HepG2 (cell line): ENCODE results near the gene RPS6KB2. TPM values are rescaled to one million over a fixed set of nuclear protein-coding genes. Genes with fewer than 3 reads are reported as not detected.

Experiments
- GTF3A ChIP-seq: sonication (generic); formaldehyde crosslinking; conservative IDR thresholded peaks from 2 replicates; pipeline ENCODE4 v1.4.0; 2020; ENCODE audit warnings: mild to moderate bottlenecking, missing genetic modification reagents
- NFYB ChIP-seq: sonication (generic); formaldehyde crosslinking; IDR thresholded peaks from 2 replicates; pipeline ENCODE4 v1.4.0; 2020; ENCODE audit warnings: missing genetic modification reagents
- NR2F2 ChIP-seq: IDR thresholded peaks from 2 replicates; pipeline ENCODE4 v1.6.1; 2012; ENCODE audit warnings: low read depth, inconsistent platforms, borderline replicate concordance
- RBM39 ChIP-seq: fragments of 200-400 bp; formaldehyde crosslinking; IDR thresholded peaks from one replicate; pipeline ENCODE4 v1.6.1; 2018; ENCODE audit warnings: antibody characterized with exemption, mild to moderate bottlenecking, low read depth, low read length; ENCODE audit not compliant: poor library complexity, severe bottlenecking
- RELA ChIP-seq: sonication (generic); formaldehyde crosslinking; IDR thresholded peaks from 2 replicates; pipeline ENCODE4 v1.4.0; 2020; ENCODE audit warnings: missing genetic modification reagents
- RXRB ChIP-seq: IDR thresholded peaks from 2 replicates; pipeline ENCODE4 v1.6.1; 2016; ENCODE audit warnings: borderline replicate concordance, missing genetic modification reagents, missing compliant biosample characterization
- SRY ChIP-seq: sonication (generic); formaldehyde crosslinking; IDR thresholded peaks from 2 replicates; pipeline ENCODE4 v1.8.0; 2022; ENCODE audit warnings: mild to moderate bottlenecking, missing genetic modification reagents
- TCF7L2 ChIP-seq: IDR thresholded peaks from 2 replicates; pipeline ENCODE4 v1.6.1; 2011; ENCODE audit warnings: mild to moderate bottlenecking, low read depth, low read length, moderate library complexity
- TGIF2 ChIP-seq: IDR thresholded peaks from 2 replicates; pipeline ENCODE4 v1.6.1; 2016; ENCODE audit warnings: control low read depth, missing compliant biosample characterization
- ZBTB7B ChIP-seq: sonication (generic); formaldehyde crosslinking; IDR thresholded peaks from 2 replicates; pipeline ENCODE4 v1.4.0; 2020; ENCODE audit warnings: missing genetic modification reagents
- ZFP36L2 ChIP-seq: sonication (generic); formaldehyde crosslinking; IDR thresholded peaks from 2 replicates; pipeline ENCODE4 v1.4.0; 2020; ENCODE audit warnings: missing genetic modification reagents
- ZNF570 ChIP-seq: sonication (generic); formaldehyde crosslinking; IDR thresholded peaks from 2 replicates; pipeline ENCODE4 v1.4.0; 2020; ENCODE audit warnings: mild to moderate bottlenecking, missing genetic modification reagents, borderline replicate concordance
- polyA plus RNA-seq, 8 experiments: library from polyadenylated mRNA; depleted of rRNA in 3 of 8; stranded (reverse) in 7 of 8; unstranded in 1 of 8; fragments of >200 nt; fragmentation: Illumina TruSeq in 4 of 8; extraction: Trizol in 4 of 8; gene quantifications; 2 replicates each; pipeline versions ENCODE4 v1.2.1 to v1.2.3, GENCODE V29; 2011 to 2016; ENCODE audit warnings: low read depth in 4 of 8, missing spikeins in 1 of 8, mixed read lengths in 1 of 8; ENCODE audit not compliant: insufficient read depth in 1 of 8
- total RNA-seq, 5 experiments: library from RNA; depleted of rRNA; stranded (reverse); fragments of >200 nt; fragmentation: Illumina TruSeq; extraction: Trizol; gene quantifications; 2 replicates each; pipeline ENCODE4 v1.2.3, GENCODE V29; 2016; ENCODE audit warnings: low read depth in 1 of 5
- TF ChIP-seq, protein P1 (sequence below): sonication (generic); formaldehyde crosslinking; IDR thresholded peaks from 2 replicates; pipeline ENCODE4 v1.5.0; 2020; ENCODE audit warnings: mild to moderate bottlenecking, missing genetic modification reagents
- TF ChIP-seq, protein P2 (sequence below): sonication (generic); formaldehyde crosslinking; IDR thresholded peaks from 2 replicates; pipeline ENCODE4 v1.4.0; 2020; ENCODE audit warnings: missing genetic modification reagents
- TF ChIP-seq, protein P3 (sequence below): sonication (generic); formaldehyde crosslinking; IDR thresholded peaks from 2 replicates; pipeline ENCODE4 v1.8.1; 2023; ENCODE audit warnings: mild to moderate bottlenecking, missing genetic modification reagents, borderline replicate concordance
- TF ChIP-seq, protein P4 (sequence below): IDR thresholded peaks from 2 replicates; pipeline ENCODE4 v1.6.1; 2012; ENCODE audit warnings: low read length, improper control_type of control experiment
- TF ChIP-seq, protein P5 (sequence below): sonication (generic); formaldehyde crosslinking; IDR thresholded peaks from 2 replicates; pipeline ENCODE4 v1.4.0; 2020; ENCODE audit warnings: missing genetic modification reagents

Gene RPS6KB2
- total and polyA plus RNA-seq, 2 of the 13 experiments (the other 11 are each of a cell fraction or from before 2014, with no cell fraction given) = 52.9 to 54.8 TPM

DNA sequence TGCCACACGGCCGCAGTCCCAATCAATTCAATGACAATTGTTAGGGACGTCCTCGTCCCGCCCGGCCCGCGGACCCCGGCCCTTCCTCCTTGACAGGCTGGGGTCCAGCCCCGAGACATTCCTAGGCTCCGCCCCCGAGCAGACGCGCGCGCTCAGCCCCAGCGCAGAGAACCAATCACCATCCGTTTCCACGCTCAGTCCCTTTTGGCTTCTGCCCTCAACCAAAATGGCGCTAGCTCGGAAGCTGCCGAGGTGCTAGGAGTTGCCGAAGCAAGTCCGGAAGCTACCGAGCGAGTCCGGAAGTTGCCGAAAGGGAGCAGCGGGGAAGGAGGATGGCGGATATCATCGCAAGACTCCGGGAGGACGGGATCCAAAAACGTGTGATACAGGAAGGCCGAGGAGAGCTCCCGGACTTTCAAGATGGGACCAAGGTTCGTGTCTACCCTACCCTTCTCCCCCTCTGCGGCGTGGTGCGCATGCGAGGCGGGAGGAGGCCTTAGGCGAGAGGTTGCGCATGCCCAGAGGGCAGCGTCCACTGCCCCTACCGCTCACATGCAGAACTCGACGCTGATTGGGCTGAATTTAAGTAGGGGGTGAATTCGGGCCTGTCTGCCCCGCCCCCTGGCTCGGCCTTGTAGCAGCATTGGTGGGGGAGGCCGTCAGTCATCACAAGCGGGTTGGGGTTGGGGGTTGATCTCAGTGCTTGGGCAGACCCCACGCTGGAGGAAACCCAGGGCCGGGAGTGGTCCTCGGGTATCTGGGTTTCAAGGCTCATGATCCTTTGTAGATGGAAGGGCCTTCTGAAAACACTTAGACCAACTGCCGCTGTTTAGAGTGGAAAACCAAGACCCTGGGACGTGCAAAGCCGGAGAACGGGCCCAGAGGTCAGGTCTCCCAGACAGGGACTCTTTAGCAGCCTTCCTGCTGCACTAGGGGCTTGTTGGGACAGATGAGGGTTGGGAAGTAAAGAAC lies 54.8 kb downstream of the RPS6KB2 start, which contains the start of gene AIP (continued):
- TF ChIP-seq RXRB (CRISPR knock-in tag) (peak; percentile 63; the same call in 1 of the 2 replicates), GTF3A (CRISPR knock-in tag) (no peak), TGIF2 (CRISPR knock-in tag) (no peak; the same call in 1 of the 2 replicates), NR2F2 (no peak; the same call in 1 of the 2 replicates), NFYB (peak; percentile 79), ZBTB7B (no peak; the same call in 1 of the 2 replicates), SRY (CRISPR knock-in tag) (peak; percentile 98), RELA (peak; percentile 85; the same call in 1 of the 2 replicates), TCF7L2 (no peak), ZNF570 (CRISPR knock-in tag) (peak; percentile 51), ZFP36L2 (no peak), RBM39 (peak; percentile 60)
- TF ChIP-seq, protein P1, sequence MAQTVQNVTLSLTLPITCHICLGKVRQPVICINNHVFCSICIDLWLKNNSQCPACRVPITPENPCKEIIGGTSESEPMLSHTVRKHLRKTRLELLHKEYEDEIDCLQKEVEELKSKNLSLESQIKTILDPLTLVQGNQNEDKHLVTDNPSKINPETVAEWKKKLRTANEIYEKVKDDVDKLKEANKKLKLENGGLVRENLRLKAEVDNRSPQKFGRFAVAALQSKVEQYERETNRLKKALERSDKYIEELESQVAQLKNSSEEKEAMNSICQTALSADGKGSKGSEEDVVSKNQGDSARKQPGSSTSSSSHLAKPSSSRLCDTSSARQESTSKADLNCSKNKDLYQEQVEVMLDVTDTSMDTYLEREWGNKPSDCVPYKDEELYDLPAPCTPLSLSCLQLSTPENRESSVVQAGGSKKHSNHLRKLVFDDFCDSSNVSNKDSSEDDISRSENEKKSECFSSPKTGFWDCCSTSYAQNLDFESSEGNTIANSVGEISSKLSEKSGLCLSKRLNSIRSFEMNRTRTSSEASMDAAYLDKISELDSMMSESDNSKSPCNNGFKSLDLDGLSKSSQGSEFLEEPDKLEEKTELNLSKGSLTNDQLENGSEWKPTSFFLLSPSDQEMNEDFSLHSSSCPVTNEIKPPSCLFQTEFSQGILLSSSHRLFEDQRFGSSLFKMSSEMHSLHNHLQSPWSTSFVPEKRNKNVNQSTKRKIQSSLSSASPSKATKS (CRISPR knock-in tag) = peak; percentile 97
- TF ChIP-seq, protein P2, sequence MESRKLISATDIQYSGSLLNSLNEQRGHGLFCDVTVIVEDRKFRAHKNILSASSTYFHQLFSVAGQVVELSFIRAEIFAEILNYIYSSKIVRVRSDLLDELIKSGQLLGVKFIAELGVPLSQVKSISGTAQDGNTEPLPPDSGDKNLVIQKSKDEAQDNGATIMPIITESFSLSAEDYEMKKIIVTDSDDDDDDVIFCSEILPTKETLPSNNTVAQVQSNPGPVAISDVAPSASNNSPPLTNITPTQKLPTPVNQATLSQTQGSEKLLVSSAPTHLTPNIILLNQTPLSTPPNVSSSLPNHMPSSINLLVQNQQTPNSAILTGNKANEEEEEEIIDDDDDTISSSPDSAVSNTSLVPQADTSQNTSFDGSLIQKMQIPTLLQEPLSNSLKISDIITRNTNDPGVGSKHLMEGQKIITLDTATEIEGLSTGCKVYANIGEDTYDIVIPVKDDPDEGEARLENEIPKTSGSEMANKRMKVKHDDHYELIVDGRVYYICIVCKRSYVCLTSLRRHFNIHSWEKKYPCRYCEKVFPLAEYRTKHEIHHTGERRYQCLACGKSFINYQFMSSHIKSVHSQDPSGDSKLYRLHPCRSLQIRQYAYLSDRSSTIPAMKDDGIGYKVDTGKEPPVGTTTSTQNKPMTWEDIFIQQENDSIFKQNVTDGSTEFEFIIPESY (CRISPR knock-in tag) = 0 out of 2 replicates have a peak, but pooled peaks have one; percentile 37
- TF ChIP-seq, protein P3, sequence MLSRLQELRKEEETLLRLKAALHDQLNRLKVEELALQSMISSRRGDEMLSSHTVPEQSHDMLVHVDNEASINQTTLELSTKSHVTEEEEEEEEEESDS (CRISPR knock-in tag) = peak; percentile 96
- TF ChIP-seq, protein P4, sequence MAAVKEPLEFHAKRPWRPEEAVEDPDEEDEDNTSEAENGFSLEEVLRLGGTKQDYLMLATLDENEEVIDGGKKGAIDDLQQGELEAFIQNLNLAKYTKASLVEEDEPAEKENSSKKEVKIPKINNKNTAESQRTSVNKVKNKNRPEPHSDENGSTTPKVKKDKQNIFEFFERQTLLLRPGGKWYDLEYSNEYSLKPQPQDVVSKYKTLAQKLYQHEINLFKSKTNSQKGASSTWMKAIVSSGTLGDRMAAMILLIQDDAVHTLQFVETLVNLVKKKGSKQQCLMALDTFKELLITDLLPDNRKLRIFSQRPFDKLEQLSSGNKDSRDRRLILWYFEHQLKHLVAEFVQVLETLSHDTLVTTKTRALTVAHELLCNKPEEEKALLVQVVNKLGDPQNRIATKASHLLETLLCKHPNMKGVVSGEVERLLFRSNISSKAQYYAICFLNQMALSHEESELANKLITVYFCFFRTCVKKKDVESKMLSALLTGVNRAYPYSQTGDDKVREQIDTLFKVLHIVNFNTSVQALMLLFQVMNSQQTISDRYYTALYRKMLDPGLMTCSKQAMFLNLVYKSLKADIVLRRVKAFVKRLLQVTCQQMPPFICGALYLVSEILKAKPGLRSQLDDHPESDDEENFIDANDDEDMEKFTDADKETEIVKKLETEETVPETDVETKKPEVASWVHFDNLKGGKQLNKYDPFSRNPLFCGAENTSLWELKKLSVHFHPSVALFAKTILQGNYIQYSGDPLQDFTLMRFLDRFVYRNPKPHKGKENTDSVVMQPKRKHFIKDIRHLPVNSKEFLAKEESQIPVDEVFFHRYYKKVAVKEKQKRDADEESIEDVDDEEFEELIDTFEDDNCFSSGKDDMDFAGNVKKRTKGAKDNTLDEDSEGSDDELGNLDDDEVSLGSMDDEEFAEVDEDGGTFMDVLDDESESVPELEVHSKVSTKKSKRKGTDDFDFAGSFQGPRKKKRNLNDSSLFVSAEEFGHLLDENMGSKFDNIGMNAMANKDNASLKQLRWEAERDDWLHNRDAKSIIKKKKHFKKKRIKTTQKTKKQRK = no peak
- TF ChIP-seq, protein P5, sequence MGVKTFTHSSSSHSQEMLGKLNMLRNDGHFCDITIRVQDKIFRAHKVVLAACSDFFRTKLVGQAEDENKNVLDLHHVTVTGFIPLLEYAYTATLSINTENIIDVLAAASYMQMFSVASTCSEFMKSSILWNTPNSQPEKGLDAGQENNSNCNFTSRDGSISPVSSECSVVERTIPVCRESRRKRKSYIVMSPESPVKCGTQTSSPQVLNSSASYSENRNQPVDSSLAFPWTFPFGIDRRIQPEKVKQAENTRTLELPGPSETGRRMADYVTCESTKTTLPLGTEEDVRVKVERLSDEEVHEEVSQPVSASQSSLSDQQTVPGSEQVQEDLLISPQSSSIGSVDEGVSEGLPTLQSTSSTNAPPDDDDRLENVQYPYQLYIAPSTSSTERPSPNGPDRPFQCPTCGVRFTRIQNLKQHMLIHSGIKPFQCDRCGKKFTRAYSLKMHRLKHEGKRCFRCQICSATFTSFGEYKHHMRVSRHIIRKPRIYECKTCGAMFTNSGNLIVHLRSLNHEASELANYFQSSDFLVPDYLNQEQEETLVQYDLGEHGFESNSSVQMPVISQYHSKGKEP (CRISPR knock-in tag) = peak; percentile 98
